HEK293T (cell line): Measurements from ENCODE around the gene LVRN.

ENCODE experiments used
- CTCF ChIA-PET: fragments of 350-600 bp; formaldehyde crosslinking; extraction: SDS; loops from one replicate; lab custom pipeline; 2021; ENCODE audit warnings: antibody characterized with exemption, inconsistent platforms; lab: Yijun Ruan, JAX
- POLR2A ChIA-PET: fragments of 350-600 bp; formaldehyde crosslinking; extraction: SDS; loops from one replicate; lab custom pipeline; 2020; ENCODE audit warnings: antibody characterized with exemption, inconsistent platforms; lab: Yijun Ruan, JAX
- DNase-seq: peaks from one replicate; pipeline ENCODE4 v3.0.0; 2012; ENCODE audit warnings: mixed read lengths; ENCODE audit errors: extremely low spot score
- ARNT ChIP-seq: fragments of 450-650 bp; IDR thresholded peaks from 2 replicates; pipeline ENCODE4 v1.6.1; 2017; ENCODE audit warnings: mild to moderate bottlenecking
- BHLHE40 ChIP-seq: fragments of 450-650 bp; IDR thresholded peaks from 2 replicates; pipeline ENCODE4 v1.6.1; 2016; ENCODE audit warnings: mild to moderate bottlenecking, moderate library complexity, borderline replicate concordance
- CTBP1 ChIP-seq: fragments of 450-650 bp; IDR thresholded peaks from 2 replicates; pipeline ENCODE4 v1.6.1; 2016; ENCODE audit warnings: borderline replicate concordance
- ELF4 ChIP-seq: fragments of 450-650 bp; IDR thresholded peaks from 2 replicates; pipeline ENCODE4 v1.6.1; 2017; ENCODE audit warnings: antibody characterized with exemption
- FOXA1 ChIP-seq: fragments of 450-650 bp; IDR thresholded peaks from 2 replicates; pipeline ENCODE4 v1.6.1; 2016; ENCODE audit warnings: mild to moderate bottlenecking
- FOXK2 ChIP-seq: fragments of 450-650 bp; IDR thresholded peaks from 2 replicates; pipeline ENCODE4 v1.6.1; 2016; ENCODE audit warnings: mild to moderate bottlenecking
- FOXM1 ChIP-seq: fragments of 450-650 bp; IDR thresholded peaks from 2 replicates; pipeline ENCODE4 v1.6.1; 2017; ENCODE audit warnings: mild to moderate bottlenecking, borderline replicate concordance
- HDGF ChIP-seq: fragments of 450-650 bp; IDR thresholded peaks from 2 replicates; pipeline ENCODE4 v1.6.1; 2017; ENCODE audit warnings: antibody characterized with exemption, borderline replicate concordance
- L3MBTL2 ChIP-seq: fragments of 450-650 bp; conservative IDR thresholded peaks from 2 replicates; pipeline ENCODE4 v1.6.1; 2016; ENCODE audit warnings: mild to moderate bottlenecking
- LEF1 ChIP-seq: fragments of 450-650 bp; IDR thresholded peaks from 2 replicates; pipeline ENCODE4 v1.6.1; 2017; ENCODE audit warnings: mild to moderate bottlenecking, borderline replicate concordance
- NFRKB ChIP-seq: fragments of 450-650 bp; IDR thresholded peaks from 2 replicates; pipeline ENCODE4 v1.6.1; 2016; ENCODE audit warnings: mild to moderate bottlenecking, moderate library complexity
- PKNOX1 ChIP-seq: fragments of 450-650 bp; IDR thresholded peaks from 2 replicates; pipeline ENCODE4 v1.6.1; 2016
- SP1 ChIP-seq: fragments of 450-650 bp; IDR thresholded peaks from 2 replicates; pipeline ENCODE4 v1.6.1; 2017
- SUZ12 ChIP-seq: fragments of 450-650 bp; IDR thresholded peaks from 2 replicates; pipeline ENCODE4 v1.6.1; 2016; ENCODE audit warnings: mild to moderate bottlenecking
- TARDBP ChIP-seq: fragments of 450-650 bp; IDR thresholded peaks from 2 replicates; pipeline ENCODE4 v1.6.1; 2016
- ZNF384 ChIP-seq: fragments of 450-650 bp; IDR thresholded peaks from 2 replicates; pipeline ENCODE4 v1.6.1; 2016

Gene LVRN

GRCh38 chr5:115954144-115954543 lies 8.1 kb upstream of the LVRN start:
- ChIA-PET POLR2A (no interaction called here), CTCF (no interaction called here)
- TF ChIP-seq ELF4 (no peak), PKNOX1 (no peak), BHLHE40 (no peak), TARDBP (no peak), FOXM1 (no peak), L3MBTL2 (no peak), LEF1 (no peak), ZNF384 (no peak), ARNT (no peak), FOXK2 (no peak), NFRKB (no peak)
- no peak for DNase-seq

GRCh38 chr5:115956957-115957356 lies 5.3 kb upstream of the LVRN start:
- no peak for DNase-seq
- TF ChIP-seq ZNF384 (no peak), HDGF (no peak), ARNT (no peak), LEF1 (no peak), SUZ12 (no peak), SP1 (no peak), FOXM1 (no peak)
- ChIA-PET CTCF (no interaction called here), POLR2A (no interaction called here)

- TF ChIP-seq FOXA1: no peak
- TF ChIP-seq CTBP1: no peak
- TF ChIP-seq FOXM1: no peak
- TF ChIP-seq ZNF384: no peak
- no peak for TF ChIP-seq FOXK2
- ChIA-PET CTCF (no interaction called here), POLR2A (no interaction called here)
- no peak for DNase-seq
These were observed 665 bp upstream of the LVRN start for GRCh38 chr5:115961381-115962238.

GRCh38 chr5:115962565-115963402 lies 509 bp downstream of the LVRN start:
- no peak for TF ChIP-seq PKNOX1
- TF ChIP-seq TARDBP: no peak
- no peak for TF ChIP-seq NFRKB
- no peak for TF ChIP-seq FOXA1
- no peak for TF ChIP-seq HDGF
- TF ChIP-seq SUZ12: no peak
- no peak for TF ChIP-seq FOXK2
- no peak for TF ChIP-seq ELF4
- ChIA-PET CTCF (no interaction called here), POLR2A (no interaction called here)
- no peak for DNase-seq

GRCh38 chr5:115963566-115963965 lies 1.3 kb downstream of the LVRN start:
- no peak for DNase-seq
- TF ChIP-seq SP1 (no peak), HDGF (no peak), LEF1 (no peak), NFRKB (no peak), FOXA1 (no peak), FOXM1 (no peak)
- ChIA-PET POLR2A (no interaction called here), CTCF (no interaction called here)

- TF ChIP-seq ELF4 (no peak), FOXA1 (no peak), FOXM1 (no peak), NFRKB (no peak), L3MBTL2 (no peak), TARDBP (no peak), SUZ12 (no peak), ZNF384 (no peak), ARNT (no peak), HDGF (no peak), SP1 (no peak), PKNOX1 (no peak), CTBP1 (no peak), FOXK2 (no peak), BHLHE40 (no peak)
- ChIA-PET POLR2A (no interaction called here), CTCF (no interaction called here)
- no peak for DNase-seq
These were observed 6.5 kb downstream of the LVRN start for GRCh38 chr5:115968770-115969169.
